ENCODE measurements around the gene C2CD5. TPM values are rescaled to one million over a fixed set of nuclear protein-coding genes. Genes with fewer than 3 reads are reported as not detected.
"Not testable (repeated sequence)": the region's sequence is repeated elsewhere in the genome, so short reads cannot be mapped to it uniquely, and the experiment has no call there.

Gene C2CD5
- polyA plus RNA-seq, 3 donors, result 72.3 to 90.4 (median 85.4) TPM

DNA sequence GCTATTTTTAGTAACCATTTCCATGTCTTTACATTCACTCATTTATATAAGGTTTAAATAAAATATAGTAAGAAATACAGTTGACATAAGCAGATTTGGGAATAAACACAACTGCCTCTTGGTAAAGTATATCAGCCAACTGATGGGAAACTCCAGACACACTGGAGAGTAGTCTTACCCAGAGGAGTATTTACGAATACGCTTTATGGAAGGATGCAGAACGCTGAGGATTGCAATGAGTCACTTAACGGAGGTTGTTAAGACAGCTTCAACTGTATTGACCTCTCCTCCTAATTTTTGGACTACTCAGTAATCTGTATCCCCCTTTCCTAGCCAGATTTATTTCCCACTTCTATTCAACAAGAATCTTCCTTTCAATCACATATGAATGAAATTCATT is 6.0 kb downstream of the C2CD5 start:
- DNase-seq, result no peak

DNA sequence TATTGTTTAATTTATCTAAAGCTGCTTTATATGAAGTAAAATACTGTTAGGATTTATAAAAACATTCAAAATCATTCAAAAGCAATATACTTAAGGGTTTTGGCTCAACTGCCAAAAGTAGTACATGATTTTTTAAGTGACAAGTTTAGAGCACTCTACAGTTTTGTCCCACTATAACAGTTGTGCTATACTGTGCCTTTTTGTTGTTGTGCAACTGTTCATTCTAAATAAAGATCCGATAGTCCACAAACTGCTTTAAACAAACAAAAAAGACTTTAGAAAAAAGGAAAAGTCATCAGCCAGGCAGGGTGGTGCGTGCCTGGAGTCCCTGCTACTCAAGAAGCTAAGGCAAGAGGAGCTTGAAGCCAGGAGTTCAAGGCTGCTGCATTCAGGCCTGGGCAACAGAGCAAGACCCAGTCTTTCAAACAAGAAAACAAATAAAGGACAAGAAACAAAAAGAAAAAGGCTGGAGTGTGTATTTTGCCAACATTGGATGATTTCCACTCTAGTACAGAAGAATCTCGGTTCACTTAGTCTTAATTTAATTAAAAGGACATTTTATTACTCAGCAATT is 7.3 kb downstream of the C2CD5 start:
- no peak for DNase-seq

DNA sequence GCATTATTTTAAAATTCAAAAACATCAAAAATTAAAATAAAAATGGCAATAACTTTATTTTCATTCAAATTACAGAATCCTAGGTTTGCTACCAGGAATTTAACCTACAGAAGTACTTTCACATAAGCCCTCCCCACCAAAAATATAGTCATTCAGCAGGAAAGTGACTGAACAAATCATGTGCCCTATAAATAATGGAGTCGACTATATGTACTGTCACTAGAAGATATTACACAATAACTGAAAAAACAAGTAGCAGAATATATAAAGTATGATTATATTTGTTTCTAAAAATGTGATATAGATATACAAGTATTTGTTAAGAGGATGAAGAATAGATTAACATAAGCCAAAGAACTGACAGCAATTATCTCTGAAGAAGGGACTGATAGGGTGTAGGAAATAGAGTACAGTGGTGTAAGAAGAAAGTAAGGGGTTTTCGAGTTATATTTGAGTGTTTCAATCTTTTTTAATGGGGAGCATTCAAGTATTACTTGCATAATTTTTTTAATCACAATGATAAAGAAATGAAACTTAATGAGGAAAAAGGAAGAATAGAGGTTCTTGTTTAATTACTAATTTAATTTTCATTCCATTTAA is 7.9 kb downstream of the C2CD5 start:
- DNase-seq, result no peak

DNA sequence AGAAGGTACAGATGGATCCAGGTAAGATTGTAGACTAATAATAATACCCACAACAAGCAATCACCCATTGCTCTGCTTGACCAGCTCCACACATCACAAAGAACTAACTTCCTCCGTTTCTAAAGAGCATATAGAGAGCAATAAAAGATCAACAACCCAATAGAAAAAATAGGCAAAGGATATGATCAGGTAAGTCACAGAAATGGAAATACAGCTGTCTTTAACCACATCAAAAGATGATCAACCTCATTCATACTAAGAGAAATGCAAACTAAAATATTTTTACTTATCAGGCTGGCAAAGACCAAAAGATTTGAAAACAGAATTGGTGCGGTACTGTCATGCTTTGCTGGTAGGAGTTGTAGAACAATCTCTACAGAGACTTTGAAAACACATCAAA is 8.9 kb downstream of the C2CD5 start:
- DNase-seq, result no peak

DNA sequence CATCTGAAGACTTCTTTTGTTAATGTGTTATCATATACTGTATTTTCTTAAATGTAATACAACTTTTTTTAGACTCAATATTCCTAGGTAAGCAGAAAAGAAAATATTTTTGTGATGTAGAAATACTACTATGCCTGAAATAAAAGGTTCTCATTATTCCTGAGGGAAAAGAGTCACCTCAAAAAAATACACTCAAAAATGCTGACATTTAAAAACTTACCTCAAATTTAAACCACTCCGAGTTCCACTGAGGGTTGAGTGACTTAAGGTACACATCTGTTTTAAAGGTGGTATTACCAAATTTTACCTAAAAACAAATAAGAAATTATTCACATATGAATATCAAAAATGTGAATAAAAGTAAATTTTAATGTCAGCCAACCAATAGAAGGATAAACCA is 9.3 kb downstream of the C2CD5 start:
- DNase-seq, result no peak

DNA sequence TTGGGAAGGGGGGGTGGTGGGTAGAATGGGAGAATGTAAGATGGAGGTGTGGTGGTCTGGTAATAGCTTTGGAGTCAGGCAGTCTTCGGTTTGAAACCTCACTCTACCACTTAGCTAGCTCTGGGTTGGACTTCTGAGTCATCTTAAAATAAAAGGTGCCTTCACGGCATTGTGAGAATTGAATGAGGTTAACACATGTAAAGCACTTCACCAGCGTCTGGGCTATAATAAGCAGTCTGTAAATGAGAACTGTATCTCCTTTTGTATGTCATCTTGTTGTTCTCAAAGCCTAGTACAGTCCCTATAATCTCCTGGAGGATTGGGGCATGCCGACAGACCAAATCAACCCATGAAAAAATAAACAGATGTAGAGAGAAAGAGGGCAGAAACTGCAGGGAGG is 11.2 kb downstream of the C2CD5 start:
- no peak for DNase-seq

DNA sequence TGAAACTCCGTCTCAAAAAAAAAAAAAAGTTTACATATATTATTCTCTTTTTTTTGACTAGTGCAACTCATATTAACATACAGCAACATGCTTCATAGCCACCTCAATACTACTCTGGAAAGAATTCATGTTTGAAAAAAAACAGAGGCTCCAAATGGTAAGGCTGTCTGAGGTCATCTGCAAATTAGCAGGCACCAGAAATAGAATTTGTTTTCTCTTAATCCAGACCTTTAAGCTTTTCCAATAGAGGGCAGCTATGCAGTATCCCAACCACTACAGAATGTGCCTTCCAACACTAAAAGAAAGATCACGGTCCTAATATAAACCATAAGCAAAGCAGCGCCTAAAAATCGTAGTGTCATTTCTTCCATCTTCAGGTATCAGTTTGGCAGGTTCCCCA is 12.0 kb downstream of the C2CD5 start:
- DNase-seq, result no peak

DNA sequence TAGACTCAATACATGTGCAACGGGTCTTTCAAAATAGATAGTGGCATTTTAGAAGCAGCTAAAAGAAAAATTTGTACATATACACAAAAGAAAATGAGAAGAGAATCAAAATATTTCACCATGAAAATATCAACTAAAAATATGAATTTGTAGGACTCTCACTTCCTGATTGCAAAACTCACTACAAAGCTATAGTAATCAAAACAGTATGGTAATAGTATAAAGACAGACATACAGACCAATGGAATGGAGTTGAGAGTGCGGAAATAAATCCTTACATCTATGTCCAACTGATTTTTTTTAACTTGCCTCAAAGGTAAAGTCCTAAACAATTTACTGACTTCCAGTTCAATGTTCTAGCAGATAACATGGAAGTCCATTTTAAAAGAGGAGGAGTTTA is 13.1 kb downstream of the C2CD5 start:
- DNase-seq, result no peak

DNA sequence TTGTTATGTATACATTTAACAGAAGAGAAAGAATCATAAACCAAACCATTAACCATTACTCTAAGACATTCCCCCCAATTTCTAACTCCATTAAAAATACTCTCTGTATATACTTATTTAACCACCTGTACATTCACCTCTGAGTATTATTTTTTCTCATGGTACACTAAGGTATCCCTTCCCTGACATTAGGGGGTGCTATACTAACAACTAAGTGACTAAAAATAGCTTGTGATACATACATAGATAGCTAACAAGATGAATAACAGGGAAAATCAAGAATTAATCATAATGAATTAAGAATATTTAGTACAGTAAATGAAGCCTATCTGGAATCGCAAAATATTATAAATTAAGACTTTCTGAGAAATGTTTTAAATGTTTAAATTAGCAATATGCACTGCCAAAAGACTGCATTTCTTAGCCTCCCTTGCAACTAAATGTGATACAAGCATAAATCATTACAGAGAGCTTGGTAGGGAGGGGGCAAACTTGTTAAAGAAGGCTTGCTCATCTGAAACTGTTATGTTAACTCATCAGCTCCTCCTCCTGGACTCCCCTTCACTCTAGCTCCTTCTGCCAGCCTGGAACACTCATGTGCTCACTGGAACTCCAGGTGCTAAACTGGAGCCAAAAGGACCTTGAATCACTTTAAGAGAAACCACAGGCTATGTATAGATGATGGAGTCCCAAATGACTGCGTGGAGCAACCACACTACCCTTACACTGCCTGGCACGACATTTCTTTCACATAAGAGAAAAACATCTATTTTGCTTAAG is 14.9 kb downstream of the C2CD5 start:
- DNase-seq, result no peak

DNA sequence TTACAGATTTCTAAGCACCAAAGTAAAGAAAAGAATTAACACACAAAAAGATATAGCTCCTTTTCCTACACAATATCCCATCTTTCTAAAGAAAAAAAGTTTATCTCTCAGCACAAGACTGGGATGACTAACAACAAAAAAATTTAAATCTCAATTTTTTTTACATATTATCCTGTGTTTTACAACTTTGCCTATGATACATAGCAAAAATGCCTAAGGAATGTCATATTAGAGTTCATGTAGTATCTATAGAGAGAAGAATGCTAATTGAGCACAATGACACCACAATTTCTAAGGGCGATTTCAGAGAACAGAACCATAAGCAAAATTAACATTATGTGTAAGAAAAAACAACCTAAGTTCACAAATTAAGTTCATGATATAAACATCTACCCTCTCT is 16.3 kb downstream of the C2CD5 start:
- DNase-seq, result no peak

DNA sequence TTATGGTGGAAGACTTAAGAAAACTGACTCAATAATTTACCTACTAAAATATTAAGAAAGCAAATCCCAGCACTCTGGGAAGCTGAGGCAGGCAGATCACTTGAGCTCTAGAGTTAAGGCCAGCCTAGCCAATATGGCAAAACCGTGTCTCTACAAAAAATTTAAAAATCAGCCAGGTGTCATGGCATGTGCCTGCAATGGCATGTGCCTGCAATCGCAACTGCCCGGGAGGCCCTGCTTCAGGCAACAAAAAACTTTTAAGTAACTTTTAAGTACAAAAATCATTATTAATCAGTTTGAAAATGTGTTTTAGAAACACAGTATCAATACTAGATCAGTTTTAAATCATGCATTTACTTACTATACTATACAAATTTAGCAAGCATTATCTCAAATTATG is 17.5 kb downstream of the C2CD5 start:
- no peak for DNase-seq

DNA sequence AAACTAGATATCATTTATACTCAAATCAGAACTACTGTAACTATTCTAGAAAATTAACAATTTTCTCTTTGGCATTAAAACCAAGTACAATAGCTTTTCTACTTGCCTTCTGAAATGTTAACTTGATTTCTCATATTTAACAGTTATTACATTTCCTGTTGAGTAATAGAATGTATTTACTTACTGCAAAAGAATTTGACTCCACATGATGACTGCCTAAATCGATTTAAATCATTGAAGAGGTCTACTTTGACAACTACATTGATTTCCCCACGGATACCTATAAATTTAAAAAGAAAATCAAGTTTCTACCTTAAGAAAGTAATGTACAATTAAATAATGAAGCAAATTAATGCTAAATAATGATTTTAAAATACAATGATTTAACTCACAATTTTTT is 18.9 kb downstream of the C2CD5 start:
- no peak for DNase-seq

DNA sequence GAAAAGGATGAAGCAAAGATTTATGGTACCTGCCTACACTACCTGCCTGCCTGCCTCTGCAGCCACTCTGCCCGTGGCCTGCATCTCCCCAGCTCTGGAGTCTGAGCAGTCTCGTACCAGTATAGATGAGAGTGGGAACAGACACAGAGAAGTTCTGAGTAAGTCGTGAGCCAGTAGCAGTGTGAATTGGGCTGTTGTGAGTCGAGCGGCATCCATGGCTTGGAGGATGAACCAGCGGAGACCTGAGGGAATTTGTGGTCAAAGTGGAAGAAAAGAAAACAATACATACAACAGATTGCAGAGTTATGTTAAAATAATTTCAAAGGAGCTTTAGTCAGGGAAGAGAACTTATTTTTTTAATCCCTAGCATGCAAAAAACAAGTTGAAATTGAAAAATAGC is 25.3 kb downstream of the C2CD5 start:
- no peak for DNase-seq

DNA sequence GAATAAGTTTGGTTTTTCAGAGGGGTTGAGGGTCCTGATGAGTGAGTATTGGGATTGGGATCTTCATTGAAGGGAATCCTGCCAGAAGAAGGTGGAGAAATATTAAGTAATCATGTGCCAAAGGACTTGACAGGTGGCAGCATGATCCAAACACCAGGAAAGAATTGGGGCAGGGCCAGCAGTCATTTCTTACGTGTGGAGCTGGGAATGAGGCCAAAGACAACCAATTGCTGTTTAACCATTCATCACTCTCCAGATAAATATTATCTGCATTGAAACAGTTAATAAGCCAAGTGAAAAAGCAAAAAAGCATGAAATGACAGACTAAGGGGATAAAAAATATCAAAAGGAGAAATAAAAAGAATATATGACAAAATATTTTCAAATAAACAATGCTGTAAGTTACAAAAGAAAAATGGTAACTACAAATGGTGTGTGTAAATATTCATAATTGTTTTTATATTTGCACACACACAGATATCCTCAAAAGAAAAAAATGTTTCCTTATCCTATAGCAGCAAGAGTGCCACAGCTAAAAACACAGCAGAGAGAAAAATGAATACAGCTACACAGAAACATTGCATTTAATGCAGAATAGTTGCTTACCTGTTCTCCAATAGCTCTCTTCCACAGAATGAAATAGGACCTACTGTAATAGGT is 26.2 kb downstream of the C2CD5 start:
- no peak for DNase-seq

DNA sequence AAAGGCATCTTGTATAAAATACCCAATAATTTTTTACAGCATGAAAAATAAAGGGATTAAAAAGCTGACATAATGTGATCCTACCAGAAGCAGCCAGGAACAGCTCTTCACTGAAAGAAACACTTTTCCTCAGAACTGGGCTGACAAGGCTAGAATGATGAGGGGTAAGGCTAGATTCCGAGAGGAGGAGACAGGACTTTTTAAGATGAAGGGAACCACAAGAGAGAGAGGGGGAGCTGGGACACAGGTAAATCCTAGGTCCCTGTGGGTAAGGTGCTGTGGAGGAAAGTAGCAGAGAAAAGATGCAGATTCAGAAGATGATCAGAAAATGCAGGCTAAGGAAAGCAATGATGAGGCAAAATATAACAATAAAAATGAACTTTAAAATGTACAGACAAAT is 29.5 kb downstream of the C2CD5 start:
- DNase-seq, result no peak

DNA sequence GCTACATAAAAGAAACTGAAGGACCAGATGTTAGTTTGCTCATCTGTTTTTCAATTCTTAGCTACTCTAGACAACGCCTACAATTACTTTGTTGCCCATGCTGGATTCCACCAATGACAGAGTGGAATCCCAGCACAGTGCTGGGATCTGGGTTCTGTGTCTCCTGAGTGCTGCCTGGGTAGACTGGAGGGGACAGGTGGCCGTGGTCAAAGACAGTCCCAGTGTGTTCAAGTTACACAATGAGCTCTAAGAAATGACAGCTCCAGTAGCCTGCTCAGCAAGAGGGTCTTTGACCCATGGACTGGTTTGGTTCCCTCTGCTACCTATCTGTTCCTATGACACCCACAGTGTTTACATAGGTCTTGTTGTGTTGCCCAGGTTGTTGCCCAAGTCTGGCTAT is 38.5 kb downstream of the C2CD5 start:
- no peak for DNase-seq

DNA sequence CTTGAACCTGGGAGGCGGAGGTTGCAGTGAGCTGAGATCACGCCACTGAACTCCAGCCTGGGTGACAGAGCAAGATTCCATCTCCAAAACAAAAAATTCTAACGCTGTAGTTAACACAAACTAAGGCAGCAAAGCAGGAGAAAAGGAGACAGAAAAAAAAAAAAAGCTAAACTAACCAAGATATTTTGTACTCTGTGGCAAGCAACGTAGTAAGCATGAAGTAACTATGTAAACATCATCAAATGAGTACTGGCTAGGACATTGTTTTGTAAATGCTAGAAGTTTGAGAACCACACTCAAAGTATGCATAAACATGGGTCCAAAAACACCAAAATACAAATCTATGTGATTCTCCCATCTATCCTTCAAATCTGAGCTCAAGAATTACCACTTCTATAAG is 44.2 kb downstream of the C2CD5 start:
- DNase-seq, result no peak

DNA sequence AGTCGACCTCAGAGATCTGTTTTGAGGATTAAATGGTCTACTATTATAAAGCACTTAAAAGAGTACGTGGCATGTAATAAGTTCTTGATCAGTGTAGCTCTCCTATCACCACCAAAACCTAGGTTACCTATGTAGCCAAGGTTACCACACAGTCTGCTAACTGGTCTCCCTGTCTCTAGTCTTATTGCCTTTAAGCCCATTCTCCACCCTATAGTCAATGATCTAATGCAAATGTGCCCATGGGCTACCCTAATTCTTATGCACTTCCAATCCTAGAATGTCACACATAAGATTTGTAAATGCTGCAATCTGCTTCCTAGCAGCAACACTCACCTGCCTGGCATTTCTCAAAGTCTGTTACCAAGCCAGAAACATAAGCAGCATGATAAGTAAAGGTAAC is 44.9 kb downstream of the C2CD5 start:
- no peak for DNase-seq

DNA sequence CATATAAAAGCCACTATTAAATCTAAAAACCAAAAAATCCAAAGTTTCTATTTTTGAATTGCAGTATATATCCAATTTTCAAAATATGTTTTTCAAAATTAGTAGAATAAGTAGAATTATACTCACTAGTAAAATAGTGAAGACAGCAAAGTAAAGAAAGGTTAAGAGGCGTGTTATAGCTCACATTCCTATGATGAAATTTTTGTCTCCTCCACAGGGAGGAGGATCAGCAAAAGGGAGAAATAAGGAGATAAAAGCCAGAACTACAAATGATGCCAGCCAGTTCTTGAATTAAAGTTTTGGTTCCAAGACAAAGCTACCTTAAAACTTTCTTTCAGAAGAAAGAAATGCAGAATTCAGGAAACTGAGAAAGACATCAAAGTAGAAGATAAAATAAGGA is 50.0 kb downstream of the C2CD5 start:
- no peak for DNase-seq

DNA sequence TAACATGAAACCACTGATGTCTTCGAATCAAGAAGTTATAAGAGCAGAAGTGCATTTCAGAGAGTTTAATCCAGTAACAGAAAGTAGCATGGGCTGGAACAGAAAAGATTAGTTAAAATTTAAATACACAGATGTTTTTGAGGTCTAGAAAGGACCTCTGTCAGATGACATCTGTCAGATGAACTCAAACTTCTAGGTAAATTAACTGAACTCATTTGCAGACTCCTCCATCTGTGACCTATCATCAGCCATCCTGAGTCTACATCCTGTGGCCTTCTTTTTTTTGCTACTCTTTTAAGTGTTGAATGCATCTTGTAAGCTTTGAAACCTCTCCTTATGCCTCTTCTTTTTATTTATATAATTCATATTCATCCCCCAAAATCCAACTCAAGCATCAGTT is 53.3 kb downstream of the C2CD5 start:
- no peak for DNase-seq

DNA sequence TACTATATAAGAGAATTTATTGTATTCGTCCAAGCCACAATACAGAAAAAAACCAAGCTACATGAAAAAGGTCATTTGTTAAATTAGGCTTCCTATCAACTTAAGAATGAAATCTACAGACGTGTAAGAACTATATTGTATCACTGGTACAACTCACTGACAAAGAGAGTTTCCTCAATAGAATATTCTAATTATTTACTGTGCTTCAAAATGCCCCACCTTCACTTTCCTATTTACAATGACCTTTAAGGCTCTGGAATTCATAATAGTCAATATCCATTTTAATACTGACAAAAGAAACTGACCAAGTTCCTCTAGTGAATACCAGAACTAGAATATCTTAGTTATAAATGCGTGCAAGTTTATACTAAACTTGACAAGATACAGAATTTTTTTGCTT is 55.9 kb downstream of the C2CD5 start:
- DNase-seq, result no peak

DNA sequence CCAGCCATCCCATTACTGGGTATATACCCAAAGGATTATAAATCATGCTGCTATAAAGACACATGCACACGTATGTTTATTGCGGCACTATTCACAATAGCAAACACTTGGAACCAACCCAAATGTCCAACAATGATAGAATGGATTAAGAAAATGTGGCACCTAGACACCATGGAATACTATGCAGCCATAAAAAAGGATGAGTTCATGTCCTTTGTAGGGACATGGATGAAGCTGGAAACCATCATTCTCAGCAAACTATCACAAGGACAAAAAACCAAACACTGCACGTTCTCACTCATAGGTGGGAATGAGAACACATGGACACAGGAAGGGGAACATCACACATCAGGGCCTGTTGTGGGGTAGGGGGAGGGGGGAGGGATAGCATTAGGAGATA is 56.7 kb downstream of the C2CD5 start:
- DNase-seq, result not testable (repeated sequence)

DNA sequence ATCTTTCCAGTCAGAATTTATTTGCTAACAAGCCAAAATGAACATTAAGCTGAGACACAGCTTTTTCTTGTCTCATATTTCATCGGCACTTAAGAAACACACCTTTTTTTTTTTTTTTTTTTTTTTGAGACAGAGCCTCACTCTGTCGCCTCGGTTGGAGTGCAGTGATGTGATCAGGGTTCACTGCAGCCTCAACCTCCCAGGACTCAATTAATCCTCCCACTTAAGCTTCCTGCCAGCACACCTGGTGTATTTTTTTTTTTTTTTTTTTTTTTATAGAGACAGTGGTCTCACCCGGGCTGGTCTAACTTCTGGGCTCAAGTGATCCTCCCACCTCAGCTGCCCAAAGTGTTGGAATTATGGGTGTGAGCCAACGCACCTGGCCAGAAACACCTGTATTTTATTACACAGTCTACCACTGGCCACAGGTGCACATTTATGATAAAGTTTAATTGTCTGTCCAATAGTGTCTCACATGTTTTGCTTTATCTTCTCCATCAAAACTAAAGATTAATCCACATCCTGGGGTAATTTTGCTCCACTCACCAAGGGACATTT is 62.7 kb downstream of the C2CD5 start:
- no peak for DNase-seq

All from renal pelvis (tissue), 4 donors.